ENCODE results near the gene RPS6KC1. TPM values are rescaled to one million over a fixed set of nuclear protein-coding genes. Genes with fewer than 3 reads are reported as not detected.
A peak's percentile ranks its signal among the peaks of the same experiment; 100 is the strongest.

Gene RPS6KC1
- total RNA-seq, 4 donors from 2014 or later: 13.5 to 29.7 (median 22.2) TPM

DNA sequence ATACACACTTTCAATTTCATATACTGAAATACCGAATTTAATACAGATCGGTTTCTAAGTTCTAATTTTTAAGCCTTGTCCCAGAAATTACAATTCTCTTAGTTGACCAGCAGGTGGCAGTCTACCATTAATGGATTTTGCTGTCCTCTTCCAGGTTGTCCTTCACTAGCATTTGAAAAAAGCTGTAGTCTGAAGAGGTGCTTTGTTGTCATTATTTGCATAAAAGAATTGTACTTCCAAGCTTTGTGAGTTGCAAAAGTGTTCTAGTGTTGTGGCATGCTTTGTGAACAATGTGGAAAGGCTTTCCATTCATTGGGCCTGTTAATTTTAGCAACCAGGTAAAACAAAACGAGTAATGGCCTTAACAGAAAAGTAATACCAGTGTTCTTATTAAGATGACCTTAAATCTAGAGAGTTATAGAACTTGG, 193.6 kb downstream of the RPS6KC1 start:
- H3K4me3 ChIP-seq: no peak overlapping the region
- no peaks in the 10 kb centered on the region for H3K4me1 ChIP-seq
- H3K36me3 ChIP-seq: peaks cover 0 to 9% (median 0%) of the 10 kb centered on the region in 3 donors
- H3K9me3 ChIP-seq: no peaks in the 10 kb centered on the region
- TF ChIP-seq, protein P1, sequence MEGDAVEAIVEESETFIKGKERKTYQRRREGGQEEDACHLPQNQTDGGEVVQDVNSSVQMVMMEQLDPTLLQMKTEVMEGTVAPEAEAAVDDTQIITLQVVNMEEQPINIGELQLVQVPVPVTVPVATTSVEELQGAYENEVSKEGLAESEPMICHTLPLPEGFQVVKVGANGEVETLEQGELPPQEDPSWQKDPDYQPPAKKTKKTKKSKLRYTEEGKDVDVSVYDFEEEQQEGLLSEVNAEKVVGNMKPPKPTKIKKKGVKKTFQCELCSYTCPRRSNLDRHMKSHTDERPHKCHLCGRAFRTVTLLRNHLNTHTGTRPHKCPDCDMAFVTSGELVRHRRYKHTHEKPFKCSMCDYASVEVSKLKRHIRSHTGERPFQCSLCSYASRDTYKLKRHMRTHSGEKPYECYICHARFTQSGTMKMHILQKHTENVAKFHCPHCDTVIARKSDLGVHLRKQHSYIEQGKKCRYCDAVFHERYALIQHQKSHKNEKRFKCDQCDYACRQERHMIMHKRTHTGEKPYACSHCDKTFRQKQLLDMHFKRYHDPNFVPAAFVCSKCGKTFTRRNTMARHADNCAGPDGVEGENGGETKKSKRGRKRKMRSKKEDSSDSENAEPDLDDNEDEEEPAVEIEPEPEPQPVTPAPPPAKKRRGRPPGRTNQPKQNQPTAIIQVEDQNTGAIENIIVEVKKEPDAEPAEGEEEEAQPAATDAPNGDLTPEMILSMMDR (IDR thresholded peaks at IDR 0.05): peak; percentile 51 to 76 (median 68)
- no peak for TF ChIP-seq POLR2A (IDR thresholded peaks at IDR 0.05)
- no peaks in the 10 kb centered on the region for H3K27me3 ChIP-seq
- no peak overlapping the region for H3K27ac ChIP-seq
- DNase-seq: no peak

DNA sequence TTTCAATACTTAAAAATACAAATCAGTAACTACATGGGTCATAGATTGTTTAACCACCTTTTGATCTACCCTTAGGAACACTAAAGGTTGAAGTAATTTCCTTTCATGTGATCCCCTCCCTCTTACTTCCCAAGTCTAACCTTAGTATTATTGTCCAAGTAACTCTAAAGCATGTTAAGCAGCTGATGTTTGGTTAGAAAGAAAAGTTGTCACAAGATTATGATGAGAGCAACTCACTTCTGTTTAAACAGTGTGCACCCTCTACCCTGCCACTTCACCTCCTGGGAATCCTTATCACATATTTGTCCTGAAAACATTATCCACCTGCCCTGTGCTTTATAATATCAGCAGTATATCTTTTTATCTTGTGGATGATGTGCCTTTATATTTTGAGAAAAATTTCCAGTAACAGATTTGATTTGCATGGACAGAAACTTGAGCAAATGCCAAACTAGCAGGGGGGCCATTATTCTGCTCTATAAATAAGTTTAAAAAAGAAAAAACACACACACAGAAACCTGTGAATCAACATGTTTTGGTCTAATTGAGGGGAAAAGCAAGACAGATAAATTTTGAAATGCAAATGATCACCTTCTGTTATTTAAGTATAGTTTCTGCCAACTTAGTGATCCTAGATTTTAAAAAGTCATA, 194.3 kb downstream of the RPS6KC1 start:
- Histone ChIP-seq H3K36me3 (peaks cover 0 to 8% (median 0%) of the 10 kb centered on the region in 3 donors), H3K27ac (no peak overlapping the region), H3K9me3 (no peaks in the 10 kb centered on the region), H3K4me3 (no peak overlapping the region), H3K4me1 (no peaks in the 10 kb centered on the region), H3K27me3 (no peaks in the 10 kb centered on the region)
- no peak for TF ChIP-seq POLR2A (IDR thresholded peaks at IDR 0.05)
- TF ChIP-seq, protein P1 (IDR thresholded peaks at IDR 0.05): no peak
- no peak for DNase-seq

DNA sequence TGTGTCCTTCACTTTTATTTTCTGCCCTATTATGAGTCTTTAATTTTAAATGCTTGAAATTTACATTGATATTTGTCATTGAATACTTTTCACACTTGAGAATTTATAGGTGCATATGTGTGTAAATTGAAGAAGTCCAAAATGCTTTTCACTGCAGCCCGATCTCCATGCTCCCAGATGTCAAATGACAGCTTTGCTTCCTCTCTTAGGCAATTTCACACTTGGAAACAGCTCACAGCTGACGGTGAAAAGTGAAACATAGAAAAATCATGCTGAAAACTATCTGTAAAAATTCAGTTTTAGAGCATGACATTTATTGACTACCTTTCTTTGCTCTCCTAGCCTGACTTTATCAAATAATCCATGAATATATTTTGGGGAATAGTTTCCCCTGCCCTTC, 196.0 kb downstream of the RPS6KC1 start:
- Histone ChIP-seq H3K27ac (no peak overlapping the region), H3K4me3 (no peak overlapping the region), H3K4me1 (no peaks in the 10 kb centered on the region), H3K9me3 (no peaks in the 10 kb centered on the region), H3K27me3 (no peaks in the 10 kb centered on the region), H3K36me3 (no peaks in the 10 kb centered on the region)
- TF ChIP-seq, protein P1 (IDR thresholded peaks at IDR 0.05): no peak
- no peak for TF ChIP-seq POLR2A (IDR thresholded peaks at IDR 0.05)
- DNase-seq: no peak

DNA sequence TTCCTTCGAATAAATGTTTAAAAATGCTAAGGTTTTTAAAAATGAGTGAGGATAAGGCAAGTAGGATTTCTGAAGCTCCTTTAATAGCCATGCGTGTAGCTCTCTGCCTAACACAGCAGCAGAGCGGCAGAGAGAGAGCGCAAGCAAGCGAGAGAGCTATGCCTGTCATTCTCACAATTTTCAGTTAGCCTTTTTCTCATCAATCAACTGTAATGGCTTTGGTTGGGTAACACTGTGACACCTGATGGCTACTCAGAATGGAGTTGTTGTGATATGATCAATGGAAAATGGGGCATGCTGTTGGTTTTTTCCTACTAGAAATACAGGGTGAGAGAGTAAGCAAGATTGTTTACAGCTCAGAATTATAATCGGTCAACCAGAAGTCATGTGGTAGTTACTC, 198.4 kb downstream of the RPS6KC1 start:
- H3K36me3 ChIP-seq: no peaks in the 10 kb centered on the region
- H3K4me1 ChIP-seq: no peaks in the 10 kb centered on the region
- no peak overlapping the region for H3K27ac ChIP-seq
- no peaks in the 10 kb centered on the region for H3K9me3 ChIP-seq
- TF ChIP-seq, protein P1 (IDR thresholded peaks at IDR 0.05): no peak
- no peak for TF ChIP-seq POLR2A (IDR thresholded peaks at IDR 0.05)
- no peaks in the 10 kb centered on the region for H3K27me3 ChIP-seq
- DNase-seq: no peak
- H3K4me3 ChIP-seq: no peak overlapping the region

DNA sequence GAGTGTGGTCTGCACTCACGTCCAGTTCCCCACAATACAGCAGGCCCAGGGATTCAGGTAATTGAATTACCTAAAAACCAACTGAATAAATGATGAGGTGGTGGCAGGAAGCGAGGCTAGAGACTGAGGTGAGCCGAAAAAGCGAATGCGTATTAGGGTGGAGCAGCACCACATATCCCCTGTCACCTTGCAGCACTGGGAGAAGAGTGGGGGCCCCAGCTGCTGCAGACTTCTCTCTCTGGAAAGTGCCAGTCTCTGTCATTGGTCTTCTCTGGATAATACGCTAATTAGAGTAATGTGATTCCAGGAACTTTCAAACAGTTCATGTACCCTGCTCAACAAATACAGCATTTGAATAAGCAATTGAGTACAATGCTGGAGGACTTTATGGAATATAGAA, 199.0 kb downstream of the RPS6KC1 start:
- H3K27ac ChIP-seq: no peak overlapping the region
- H3K4me1 ChIP-seq: no peaks in the 10 kb centered on the region
- TF ChIP-seq, protein P1 (IDR thresholded peaks at IDR 0.05): no peak
- no peak for TF ChIP-seq POLR2A (IDR thresholded peaks at IDR 0.05)
- no peaks in the 10 kb centered on the region for H3K9me3 ChIP-seq
- no peaks in the 10 kb centered on the region for H3K36me3 ChIP-seq
- H3K4me3 ChIP-seq: no peak overlapping the region
- H3K27me3 ChIP-seq: no peaks in the 10 kb centered on the region
- DNase-seq: no peak

Data from Peyer's patch (tissue), 4 donors.